NCI-H2227 treated with DMSO at 0.1 percent for 48 hours (cell line): ENCODE results near the gene EPB41L2.
"Not testable (repeated sequence)": the region's sequence is repeated elsewhere in the genome, so short reads cannot be mapped to it uniquely, and the experiment has no call there.

Experiments
- DNase-seq: peaks from one replicate; lab custom pipeline; 2025; lab: John Stamatoyannopoulos, UW

Gene EPB41L2

GRCh38 chr6:131063028-131063763 is at the start of gene EPB41L2:
EPB41L2 (minus strand) TSS chr6:131063245; CDS start chr6:130956485, 106,760 bp downstream.
- DNase-seq: no peak

- no peak for DNase-seq
Observed at GRCh38 chr6:131112249-131112648, 49.2 kb upstream of the EPB41L2 start.

- DNase-seq: no peak
Observed at GRCh38 chr6:131107151-131107550, 44.1 kb upstream of the EPB41L2 start.

- DNase-seq: no peak
Observed at GRCh38 chr6:131103901-131104300, 40.9 kb upstream of the EPB41L2 start.

- no peak for DNase-seq
Observed at GRCh38 chr6:131103296-131103695, 40.3 kb upstream of the EPB41L2 start.

- DNase-seq: no peak
Observed at GRCh38 chr6:131101911-131102680, 39.1 kb upstream of the EPB41L2 start.

- DNase-seq: no peak
Observed at GRCh38 chr6:131096786-131097185, 33.7 kb upstream of the EPB41L2 start.

GRCh38 chr6:131093334-131093733 is 30.3 kb upstream of the EPB41L2 start:
- no peak for DNase-seq

GRCh38 chr6:131091944-131092343 is 28.9 kb upstream of the EPB41L2 start:
- DNase-seq: not testable (repeated sequence)

- not testable (repeated sequence) for DNase-seq
Observed at GRCh38 chr6:131090339-131090738, 27.3 kb upstream of the EPB41L2 start.

GRCh38 chr6:131084982-131085381 is 21.9 kb upstream of the EPB41L2 start:
- DNase-seq: no peak

- DNase-seq: no peak
Observed at GRCh38 chr6:131083687-131084086, 20.6 kb upstream of the EPB41L2 start.

GRCh38 chr6:131082335-131082734 is 19.3 kb upstream of the EPB41L2 start:
- DNase-seq: no peak

GRCh38 chr6:131080084-131080483 is 17.0 kb upstream of the EPB41L2 start:
- DNase-seq: no peak

GRCh38 chr6:131073577-131073976 is 10.5 kb upstream of the EPB41L2 start:
- DNase-seq: no peak

GRCh38 chr6:131070061-131070460 is 7.0 kb upstream of the EPB41L2 start:
- DNase-seq: no peak

GRCh38 chr6:131068165-131068564 is 5.1 kb upstream of the EPB41L2 start:
- no peak for DNase-seq

- no peak for DNase-seq
Observed at GRCh38 chr6:131067521-131067920, 4.5 kb upstream of the EPB41L2 start.

- no peak for DNase-seq
Observed at GRCh38 chr6:131065824-131066171, 2.8 kb upstream of the EPB41L2 start.

- DNase-seq: no peak
Observed at GRCh38 chr6:131065112-131065823, 2.2 kb upstream of the EPB41L2 start.

- DNase-seq: no peak
Observed at GRCh38 chr6:131063764-131064272, 773 bp upstream of the EPB41L2 start.

GRCh38 chr6:131062241-131063027 is 611 bp downstream of the EPB41L2 start:
- DNase-seq: no peak
